GM19099 (cell line): ENCODE measurements around the gene STRN3.

ENCODE experiments used
- POLR2A ChIP-seq: IDR thresholded peaks from 3 replicates; pipeline ENCODE4 v1.6.1; 2011; ENCODE audit warnings: low read depth; ENCODE audit not compliant: insufficient read length; ENCODE audit errors: extremely low read depth

The STRN3 gene

GRCh38 chr14:31038521-31039166 lies 12.5 kb upstream of the STRN3 start:
- no peak for TF ChIP-seq POLR2A

GRCh38 chr14:31037709-31038221 lies 11.6 kb upstream of the STRN3 start:
- no peak for TF ChIP-seq POLR2A

GRCh38 chr14:31036552-31036951 lies 10.4 kb upstream of the STRN3 start:
- no peak for TF ChIP-seq POLR2A

GRCh38 chr14:31030469-31030868 lies 4.3 kb upstream of the STRN3 start:
- TF ChIP-seq POLR2A = no peak

DNA sequence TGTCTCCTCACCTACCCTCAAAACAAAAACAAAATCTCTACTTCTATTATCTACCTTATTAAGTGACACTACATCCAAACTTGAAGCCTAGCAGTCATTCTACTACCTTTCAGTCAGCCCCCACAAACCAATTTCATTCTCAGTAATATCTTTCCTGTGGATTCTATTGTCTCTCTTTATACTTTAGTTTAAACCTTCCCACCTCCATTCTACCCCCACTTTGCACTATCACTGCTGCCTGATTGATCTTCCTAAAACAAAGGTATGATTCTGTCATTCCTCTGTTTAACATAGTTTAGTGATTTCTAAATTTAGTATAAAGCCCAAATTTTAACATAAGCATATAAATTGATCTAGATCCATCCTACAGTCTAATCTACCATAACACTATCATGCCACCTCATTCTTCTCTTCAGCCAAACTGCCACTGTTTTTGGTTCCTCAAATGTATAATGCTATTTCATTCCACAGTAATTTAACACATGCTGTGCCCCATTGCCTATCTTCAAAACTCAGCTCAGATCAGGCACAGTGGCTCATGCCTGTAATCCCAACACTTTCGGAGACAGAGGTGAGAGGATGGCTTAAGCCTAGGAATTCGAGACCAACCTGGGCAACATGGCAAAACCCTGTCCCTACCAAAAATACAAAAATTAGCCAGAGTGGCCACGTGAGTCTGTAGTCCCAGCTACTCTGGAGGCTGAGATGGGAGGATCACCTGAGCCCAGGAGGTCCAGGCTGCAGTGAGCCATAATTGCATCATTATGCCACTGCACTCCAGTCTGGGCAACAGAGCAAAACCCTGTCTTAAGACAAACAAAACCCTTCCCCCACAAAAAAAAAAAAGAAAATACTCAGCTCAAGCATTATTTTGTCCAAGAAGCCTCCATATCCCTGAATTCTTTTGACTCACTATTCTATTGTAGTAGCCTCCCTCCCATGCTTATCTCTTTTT lies 3.1 kb upstream of the STRN3 start:
- no peak for TF ChIP-seq POLR2A

GRCh38 chr14:31027847-31028246 lies 1.7 kb upstream of the STRN3 start:
- TF ChIP-seq POLR2A = no peak

GRCh38 chr14:31026450-31027235 lies 464 bp upstream of the STRN3 start:
- TF ChIP-seq POLR2A = peak; percentile 88

DNA sequence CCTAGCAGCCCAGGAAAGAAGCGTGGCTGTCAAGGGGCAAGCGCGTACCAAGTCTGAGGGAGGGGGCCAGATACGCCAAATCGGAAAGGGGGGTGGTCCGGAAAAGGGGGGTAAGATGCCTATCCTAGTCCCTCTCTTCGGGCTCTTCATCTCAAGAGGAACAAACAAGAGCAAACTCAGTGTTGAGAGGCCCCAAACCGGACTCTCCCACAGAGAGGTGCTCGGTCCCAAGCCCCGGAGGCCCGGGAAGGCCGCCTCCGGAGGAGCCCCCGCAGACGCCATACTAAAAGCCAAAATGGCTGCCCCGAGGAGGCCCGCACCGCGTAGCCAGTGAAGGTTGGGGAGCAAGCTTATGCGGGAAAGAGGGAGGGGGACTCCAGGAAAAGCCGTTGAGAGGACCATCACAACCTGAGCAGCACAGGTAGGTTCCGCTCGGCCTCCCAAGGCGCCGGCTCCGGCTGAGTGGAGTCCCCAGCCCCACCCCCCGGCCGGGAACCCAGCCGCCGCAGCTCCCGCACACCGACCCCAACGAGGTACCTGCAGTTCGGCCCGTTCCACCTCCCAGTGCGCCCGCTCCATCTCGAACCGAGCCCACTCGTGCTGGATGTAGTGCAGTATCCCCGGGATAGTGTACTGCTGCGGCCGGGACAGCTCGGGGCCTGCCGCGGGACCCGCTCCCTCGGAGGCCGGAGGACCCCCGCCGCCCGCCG lies 657 bp downstream of the STRN3 start, which contains the start of gene AP4S1:
Gene AP4S1 (plus strand): TSS at position 283 of the 710 bp plus-strand sequence. CDS start 40,548 bp downstream, outside the sequence.
- TF ChIP-seq POLR2A = peak; percentile 42

GRCh38 chr14:31024577-31025366 lies 1.4 kb downstream of the STRN3 start:
- no peak for TF ChIP-seq POLR2A

DNA sequence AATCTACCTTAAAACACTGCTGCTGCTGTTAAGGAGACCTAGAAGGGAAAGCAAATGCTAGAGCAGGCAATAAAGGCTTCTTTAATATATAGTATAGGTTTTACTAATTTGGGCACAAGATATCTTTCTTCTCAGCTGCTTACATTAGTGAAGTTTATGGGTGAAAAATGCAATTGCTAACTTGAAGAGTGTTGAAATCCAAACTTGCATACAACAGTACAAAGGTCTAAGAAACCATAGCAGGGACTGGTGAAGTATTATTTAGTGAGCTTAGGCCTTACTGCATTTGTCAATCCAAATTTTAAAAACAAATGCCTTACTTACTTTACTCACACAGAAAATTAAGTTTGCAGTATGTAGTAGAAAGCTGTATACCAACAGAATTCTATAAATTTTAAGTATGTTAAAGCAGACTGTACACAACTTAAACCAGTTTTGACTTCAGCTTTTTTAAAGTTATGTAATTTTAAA lies 2.1 kb downstream of the STRN3 start:
- TF ChIP-seq POLR2A = no peak

- TF ChIP-seq POLR2A = no peak
Observed at GRCh38 chr14:31022386-31022785, 3.8 kb downstream of the STRN3 start.

GRCh38 chr14:31021576-31021949 lies 4.6 kb downstream of the STRN3 start:
- TF ChIP-seq POLR2A = no peak

DNA sequence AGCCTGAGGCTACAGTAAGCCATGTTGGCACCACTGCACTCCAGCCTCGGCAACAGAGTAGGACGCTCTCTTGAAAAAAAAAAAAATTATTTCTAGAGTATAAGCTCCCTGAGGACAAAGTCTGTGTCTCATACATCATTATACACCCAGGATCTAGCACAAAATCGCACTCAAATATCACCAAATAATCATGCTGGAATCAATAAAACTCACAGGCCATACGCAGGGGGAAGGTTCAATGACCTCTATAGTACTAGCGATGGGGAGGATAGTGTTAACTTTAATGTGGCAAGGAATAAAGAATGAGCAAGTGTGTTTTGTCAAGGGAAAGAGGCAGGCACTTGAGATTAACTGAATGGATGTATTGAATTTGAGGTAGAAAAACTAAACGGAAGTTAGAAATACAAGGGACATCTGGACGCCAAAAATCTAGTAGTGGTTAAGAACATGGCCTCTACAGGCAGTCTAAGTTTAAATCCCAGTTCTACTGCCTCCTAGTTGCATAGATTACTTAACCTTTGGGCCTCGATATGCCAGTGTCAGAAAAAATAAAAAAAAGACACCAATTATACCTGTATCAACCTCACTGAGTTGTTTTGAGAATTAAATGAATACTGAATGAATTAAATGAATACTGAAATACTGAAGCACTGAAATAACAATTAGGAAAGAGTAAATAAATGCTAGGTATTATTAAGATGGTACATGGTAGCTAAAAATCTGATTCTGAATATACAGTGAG lies 5.2 kb downstream of the STRN3 start:
- TF ChIP-seq POLR2A = no peak
